Lower lobe of right lung (tissue), 2 donors: ENCODE results near the gene CD34. TPM values are rescaled to one million over a fixed set of nuclear protein-coding genes. Genes with fewer than 3 reads are reported as not detected.

Experiments
- ATAC-seq, 2 donors: fragments of 200-7000 bp; cut with Tn5 transposase; one replicate each; pipeline ENCODE4 v1.9.1; 2020 to 2022; ENCODE audit warnings: mild to moderate bottlenecking in 2 of 2, moderate library complexity in 2 of 2
- DNase-seq: peaks from one replicate; pipeline ENCODE4 v3.0.0-alpha.2; 2020
- H3K27ac ChIP-seq: fragments of 200-600 bp; one replicate; pipeline ENCODE4 v1.8.0; 2022
- H3K27me3 ChIP-seq: fragments of 200-600 bp; one replicate; pipeline ENCODE4 v1.8.0; 2022; ENCODE audit warnings: low read depth
- H3K36me3 ChIP-seq: fragments of 200-600 bp; one replicate; pipeline ENCODE4 v1.8.0; 2022; ENCODE audit warnings: mild to moderate bottlenecking
- H3K4me1 ChIP-seq: fragments of 200-600 bp; one replicate; pipeline ENCODE4 v1.8.0; 2022
- H3K4me3 ChIP-seq: fragments of 200-600 bp; one replicate; pipeline ENCODE4 v1.8.0; 2022; ENCODE audit warnings: mild to moderate bottlenecking
- H3K9me3 ChIP-seq: fragments of 200-600 bp; one replicate; pipeline ENCODE4 v1.8.0; 2022
- intact Hi-C: fragments of 100-400 bp; cut with DNase I; formaldehyde crosslinking; loops from one replicate; pipeline ENCODE4 v1.11.0; 2022
- total RNA-seq: library from RNA; stranded (reverse); fragmentation: NEBNext Ultra II Directional; extraction: Animal tissue kit (Norgen Biotek cat#: 25700); gene quantifications from one replicate; pipeline ENCODE4 v1.2.1, GENCODE V29; 2021
- TF ChIP-seq, protein P1 (sequence below): fragments of 200-600 bp; IDR thresholded peaks from one replicate; pipeline ENCODE4 v1.8.0; 2022; ENCODE audit warnings: antibody characterized with exemption, mild to moderate bottlenecking
- donor health status: DM: no; HTN: yes; CAD: no; lungs with severe emphysema.

CD34 gene
- total RNA-seq, 1 donor from 2014 or later = 44.6 TPM

DNA sequence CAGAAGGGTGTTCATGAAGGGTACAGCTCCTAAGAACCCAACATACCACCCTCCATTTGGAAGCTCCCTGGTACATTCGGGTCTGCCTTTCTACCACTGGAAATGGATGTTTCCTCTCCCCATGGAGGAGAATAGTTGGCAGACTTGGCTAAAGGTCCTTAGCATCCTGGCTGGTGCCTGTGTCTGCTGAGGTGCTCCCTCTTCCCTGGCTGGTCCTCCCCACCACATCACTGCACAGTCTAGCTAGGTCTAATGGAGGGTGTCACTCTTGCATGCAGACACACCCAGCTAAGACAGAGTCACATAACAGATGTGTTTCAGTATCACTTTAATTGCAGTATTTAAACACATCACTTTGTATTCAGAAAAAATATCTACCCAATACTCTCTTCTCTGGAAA, 24.7 kb downstream of the CD34 start:
- intact Hi-C loops = no loop called here
- TF ChIP-seq, protein P1, sequence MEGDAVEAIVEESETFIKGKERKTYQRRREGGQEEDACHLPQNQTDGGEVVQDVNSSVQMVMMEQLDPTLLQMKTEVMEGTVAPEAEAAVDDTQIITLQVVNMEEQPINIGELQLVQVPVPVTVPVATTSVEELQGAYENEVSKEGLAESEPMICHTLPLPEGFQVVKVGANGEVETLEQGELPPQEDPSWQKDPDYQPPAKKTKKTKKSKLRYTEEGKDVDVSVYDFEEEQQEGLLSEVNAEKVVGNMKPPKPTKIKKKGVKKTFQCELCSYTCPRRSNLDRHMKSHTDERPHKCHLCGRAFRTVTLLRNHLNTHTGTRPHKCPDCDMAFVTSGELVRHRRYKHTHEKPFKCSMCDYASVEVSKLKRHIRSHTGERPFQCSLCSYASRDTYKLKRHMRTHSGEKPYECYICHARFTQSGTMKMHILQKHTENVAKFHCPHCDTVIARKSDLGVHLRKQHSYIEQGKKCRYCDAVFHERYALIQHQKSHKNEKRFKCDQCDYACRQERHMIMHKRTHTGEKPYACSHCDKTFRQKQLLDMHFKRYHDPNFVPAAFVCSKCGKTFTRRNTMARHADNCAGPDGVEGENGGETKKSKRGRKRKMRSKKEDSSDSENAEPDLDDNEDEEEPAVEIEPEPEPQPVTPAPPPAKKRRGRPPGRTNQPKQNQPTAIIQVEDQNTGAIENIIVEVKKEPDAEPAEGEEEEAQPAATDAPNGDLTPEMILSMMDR = no peak
- no peak for ATAC-seq
- H3K36me3 ChIP-seq = no peaks in the 10 kb centered on the region
- no peak for DNase-seq
- no peak overlapping the region for H3K27ac ChIP-seq
- H3K27me3 ChIP-seq = no peaks in the 10 kb centered on the region
- H3K4me3 ChIP-seq = no peak overlapping the region
- no peaks in the 10 kb centered on the region for H3K9me3 ChIP-seq
- peaks cover 78% of the 10 kb centered on the region for H3K4me1 ChIP-seq

DNA sequence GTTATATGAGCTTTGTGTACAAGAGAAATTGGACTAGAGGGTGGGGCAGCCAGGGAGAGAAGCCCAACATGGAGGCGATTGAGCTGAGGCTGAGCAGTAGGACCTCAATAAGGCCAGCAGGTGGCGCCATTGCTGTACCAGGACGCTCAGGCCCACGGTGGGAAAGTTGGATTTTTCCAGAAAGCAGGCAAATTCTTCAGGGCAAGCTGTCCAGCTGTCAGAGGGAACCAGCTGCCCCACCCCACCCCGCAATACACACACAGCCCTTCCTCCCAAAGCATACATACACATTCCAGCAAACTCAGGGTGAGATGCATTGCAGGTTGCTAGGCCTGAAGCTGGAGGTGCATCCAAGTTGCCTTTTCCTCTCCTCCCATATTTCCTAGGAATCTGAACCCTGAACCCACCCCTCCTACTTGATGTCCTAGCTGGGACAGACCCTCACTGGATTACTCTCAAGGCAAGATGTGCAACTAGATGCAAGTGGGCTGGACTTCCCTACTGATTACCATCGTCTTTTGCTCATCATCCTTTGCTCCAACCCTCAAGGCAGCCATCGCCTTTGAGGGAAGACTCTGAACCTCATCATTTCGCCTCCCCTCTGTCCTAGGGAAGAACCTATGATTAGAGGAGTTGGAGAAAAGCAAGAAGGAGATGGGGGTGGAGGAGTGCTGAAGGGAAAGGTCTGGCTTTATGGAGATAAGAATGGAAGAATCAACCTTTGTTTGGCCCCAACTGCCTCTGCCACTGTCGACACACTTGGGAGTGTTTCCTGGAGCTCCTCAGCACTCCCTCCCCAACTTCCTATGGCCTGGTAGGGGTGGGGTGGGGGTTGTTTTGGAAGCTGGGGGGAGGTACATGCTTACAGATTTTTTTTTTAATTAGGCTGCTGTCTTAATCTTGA, 25.5 kb downstream of the CD34 start:
- Histone ChIP-seq H3K9me3 (no peaks in the 10 kb centered on the region), H3K4me3 (no peak overlapping the region), H3K4me1 (peaks cover 69% of the 10 kb centered on the region), H3K27ac (peak overlapping the region; percentile 69), H3K36me3 (no peaks in the 10 kb centered on the region), H3K27me3 (no peaks in the 10 kb centered on the region)
- intact Hi-C loops = no loop called here
- DNase-seq = peak; percentile 88
- ATAC-seq = peak; percentile 94
- TF ChIP-seq, protein P1 = peak; percentile 97

DNA sequence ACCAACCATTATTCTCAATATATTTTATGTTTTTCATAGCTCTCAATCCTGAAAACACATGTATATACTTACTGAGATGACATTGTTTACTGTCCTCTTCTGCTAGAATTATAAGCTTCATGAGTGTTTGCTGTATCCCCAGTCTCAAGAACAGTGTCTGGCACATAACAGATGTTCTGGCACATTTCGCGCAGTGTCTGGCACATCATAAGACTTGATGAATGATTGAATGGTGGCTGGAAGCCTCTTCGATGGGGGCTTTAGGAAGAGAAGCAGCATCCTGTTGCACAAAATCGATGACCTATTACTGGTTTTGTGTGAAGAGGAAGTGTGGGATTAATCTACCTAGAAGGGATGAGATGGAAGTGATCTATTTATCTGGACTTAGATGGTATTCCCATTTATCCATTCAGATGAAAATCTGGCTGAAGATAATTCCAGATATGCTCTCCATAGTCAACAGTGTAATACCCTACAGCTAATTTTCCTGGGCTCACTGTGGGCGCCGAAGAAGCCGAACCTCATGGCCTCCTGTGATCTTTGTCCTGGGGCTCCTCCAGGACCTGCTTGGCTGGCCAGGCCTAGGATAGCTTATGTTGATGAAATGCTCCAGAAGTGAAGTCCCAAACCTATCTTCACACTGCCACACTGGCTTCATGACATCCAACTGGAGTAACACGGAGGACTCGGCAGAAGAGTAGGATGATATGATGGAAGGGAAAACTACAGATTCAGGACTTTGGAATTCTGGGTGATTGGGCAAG, 26.5 kb downstream of the CD34 start:
- intact Hi-C loops = no loop called here
- Histone ChIP-seq H3K36me3 (no peaks in the 10 kb centered on the region), H3K9me3 (no peaks in the 10 kb centered on the region), H3K27me3 (no peaks in the 10 kb centered on the region), H3K27ac (peak overlapping the region; percentile 69), H3K4me3 (no peak overlapping the region), H3K4me1 (peaks cover 60% of the 10 kb centered on the region)
- TF ChIP-seq, protein P1 = no peak
- DNase-seq (no peak), ATAC-seq (peak in 1 of 2 donors; percentile 8)

DNA sequence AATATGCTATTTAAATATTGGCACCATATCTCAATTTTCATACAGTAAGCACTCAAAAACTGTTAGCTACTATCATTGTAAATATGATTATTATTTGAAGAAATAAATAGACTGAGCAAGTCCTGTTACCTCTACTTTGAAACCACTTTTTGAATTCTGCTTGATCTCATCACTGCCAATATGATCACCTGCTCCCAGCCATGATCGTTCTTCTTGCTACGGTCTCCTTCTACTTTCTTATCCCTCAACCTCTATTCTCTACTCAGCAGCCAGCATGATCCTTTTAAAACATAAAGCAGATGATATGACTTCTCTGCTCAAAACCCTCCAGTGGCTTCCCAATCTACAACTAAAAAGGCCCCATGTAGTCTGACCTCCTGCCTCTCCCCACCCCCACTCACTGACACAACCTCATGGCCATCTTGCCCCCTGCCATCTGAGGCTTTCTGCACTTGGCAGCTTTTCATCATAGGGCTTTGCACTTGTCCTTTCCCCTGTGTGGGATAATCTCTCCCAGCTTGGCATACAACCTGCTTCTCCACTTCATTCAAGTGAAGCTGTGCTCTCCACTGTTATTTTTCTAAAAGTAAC, 27.2 kb downstream of the CD34 start:
- Histone ChIP-seq H3K9me3 (no peaks in the 10 kb centered on the region), H3K27me3 (no peaks in the 10 kb centered on the region), H3K36me3 (no peaks in the 10 kb centered on the region), H3K27ac (peak overlapping the region; percentile 69), H3K4me3 (peak overlapping the region; percentile 33), H3K4me1 (peaks cover 53% of the 10 kb centered on the region)
- ATAC-seq (no peak), DNase-seq (no peak)
- intact Hi-C loops = no loop called here
- TF ChIP-seq, protein P1 = no peak

DNA sequence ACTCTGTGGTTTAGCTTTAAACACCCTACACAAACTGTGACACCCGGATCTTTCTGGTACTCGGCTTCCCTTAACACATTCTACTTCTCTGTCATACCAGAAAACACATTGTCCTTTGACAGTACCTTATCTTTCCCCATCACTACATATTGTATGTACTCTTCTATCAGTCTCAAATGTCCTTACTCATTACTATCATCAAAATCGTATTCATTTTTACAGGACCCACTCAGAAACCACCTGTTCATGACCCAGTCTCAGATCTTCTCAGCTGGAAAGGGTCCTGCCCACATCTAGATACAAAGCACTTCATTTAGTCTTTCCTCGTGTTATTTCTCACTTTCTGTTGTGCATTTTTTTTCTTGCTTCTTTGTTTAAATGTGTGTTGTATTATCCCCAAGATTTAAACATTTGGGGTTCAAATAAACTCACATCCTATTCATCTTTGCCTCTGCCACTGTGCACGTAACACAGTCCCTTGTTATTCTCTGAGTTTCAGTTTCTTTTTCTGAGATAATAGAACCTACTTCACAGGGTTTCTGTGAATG, 27.7 kb downstream of the CD34 start:
- Histone ChIP-seq H3K9me3 (no peaks in the 10 kb centered on the region), H3K27me3 (no peaks in the 10 kb centered on the region), H3K4me3 (peak overlapping the region; percentile 33), H3K27ac (peak overlapping the region; percentile 69), H3K4me1 (peaks cover 47% of the 10 kb centered on the region), H3K36me3 (no peaks in the 10 kb centered on the region)
- TF ChIP-seq, protein P1 = no peak
- DNase-seq (no peak), ATAC-seq (no peak)
- intact Hi-C loops = no loop called here
